GM18520 (cell line): ENCODE measurements around the gene KIF4A.

ENCODE experiments used
- ATAC-seq: cut with Tn5 transposase; IDR thresholded peaks from one replicate; pipeline ENCODE4 v1.9.1; 2021; ENCODE audit not compliant: unreplicated experiment

The KIF4A gene

DNA sequence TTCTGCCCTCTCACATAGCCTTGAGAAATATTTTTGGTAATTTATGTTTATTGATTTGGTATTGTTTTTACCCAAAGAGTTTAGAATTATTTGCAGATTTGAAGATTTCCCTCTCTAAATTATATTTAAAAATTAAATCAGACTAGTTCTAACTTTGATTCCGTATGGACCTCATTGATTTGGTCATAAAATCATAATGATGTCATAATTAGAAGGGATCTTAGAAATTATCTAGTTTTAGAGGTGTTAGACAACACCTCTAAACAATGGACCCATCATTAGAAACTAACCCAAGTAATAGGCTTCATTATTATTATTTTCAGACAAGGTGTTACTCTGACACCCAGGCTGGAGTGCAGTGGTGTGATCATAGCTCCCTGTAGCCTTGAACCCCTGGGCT, 178.8 kb downstream of the KIF4A start:
- ATAC-seq: no peak
